GM23338 (cell line): ENCODE results near the gene RRBP1. TPM values are rescaled to one million over a fixed set of nuclear protein-coding genes. Genes with fewer than 3 reads are reported as not detected.

Source experiments
- ATAC-seq: fragments of 200-7000 bp; cut with Tn5 transposase; 3 replicates; pipeline ENCODE4 v1.9.1; 2020
- DNase-seq: peaks from one replicate; pipeline ENCODE4 v3.0.0-alpha.2; 2015; ENCODE audit warnings: low spot score
- H2AFZ ChIP-seq: fragments of 200-600 bp; sonication (generic); 2 replicates; pipeline ENCODE4 v1.8.0; 2016; ENCODE audit warnings: antibody characterized with exemption, mild to moderate bottlenecking, moderate library complexity
- H3F3A ChIP-seq: fragments of 200-600 bp; sonication (generic); replicated peaks from 2 replicates; pipeline ENCODE4 v1.8.0; 2017; ENCODE audit warnings: antibody characterized with exemption, mixed run types, low read depth
- H3K27ac ChIP-seq: fragments of 200-600 bp; sonication (generic); 2 replicates; pipeline ENCODE4 v1.6.1; 2016; ENCODE audit warnings: low read depth
- H3K27me3 ChIP-seq: fragments of 200-600 bp; sonication (generic); 2 replicates; pipeline ENCODE4 v1.8.0; 2016; ENCODE audit warnings: mild to moderate bottlenecking, mixed run types, moderate library complexity; ENCODE audit not compliant: insufficient read depth
- H3K36me3 ChIP-seq: fragments of 200-600 bp; sonication (generic); 2 replicates; pipeline ENCODE4 v1.8.0; 2016; ENCODE audit warnings: mild to moderate bottlenecking; ENCODE audit not compliant: insufficient read depth
- H3K4me1 ChIP-seq: fragments of 200-600 bp; sonication (generic); 2 replicates; pipeline ENCODE4 v1.8.0; 2016; ENCODE audit warnings: mild to moderate bottlenecking, moderate library complexity; ENCODE audit not compliant: insufficient read depth
- H3K4me2 ChIP-seq: fragments of 200-600 bp; sonication (generic); 2 replicates; pipeline ENCODE4 v1.7.1; 2017; ENCODE audit warnings: mixed run types
- H3K4me3 ChIP-seq: fragments of 200-600 bp; sonication (generic); 2 replicates; pipeline ENCODE4 v1.6.1; 2016; ENCODE audit warnings: mixed run types
- H3K79me2 ChIP-seq: fragments of 200-600 bp; sonication (generic); replicated peaks from 2 replicates; pipeline ENCODE4 v1.8.0; 2017; ENCODE audit warnings: mild to moderate bottlenecking; ENCODE audit not compliant: insufficient read depth
- H3K9me2 ChIP-seq: fragments of 200-600 bp; sonication (generic); 2 replicates; pipeline ENCODE4 v1.8.0; 2017; ENCODE audit not compliant: insufficient read depth
- H4K20me1 ChIP-seq: fragments of 200-600 bp; sonication (generic); replicated peaks from 2 replicates; pipeline ENCODE4 v1.8.0; 2017; ENCODE audit warnings: mild to moderate bottlenecking; ENCODE audit not compliant: insufficient read depth
- H3K27ac Mint-ChIP-seq: 2 replicates; pipeline ENCODE4 v1.8.0; 2020; ENCODE audit warnings: inconsistent platforms, mild to moderate bottlenecking, moderate library complexity, mixed read lengths
- H3K27me3 Mint-ChIP-seq: 3 replicates; pipeline ENCODE4 v1.8.0; 2022; ENCODE audit warnings: low read depth, mild to moderate bottlenecking, moderate library complexity, mixed read lengths, inconsistent platforms; ENCODE audit not compliant: insufficient read depth, poor library complexity
- H3K36me3 Mint-ChIP-seq: 3 replicates; pipeline ENCODE4 v1.8.0; 2021; ENCODE audit warnings: low read depth, mild to moderate bottlenecking, inconsistent platforms, moderate library complexity, mixed read lengths
- H3K4me1 Mint-ChIP-seq: 3 replicates; pipeline ENCODE4 v1.8.0; 2020; ENCODE audit warnings: mild to moderate bottlenecking, inconsistent platforms, mixed read lengths
- H3K4me3 Mint-ChIP-seq: 3 replicates; pipeline ENCODE4 v1.8.0; 2021; ENCODE audit warnings: moderate library complexity, mild to moderate bottlenecking, inconsistent platforms, mixed read lengths
- H3K9me3 Mint-ChIP-seq: 3 replicates; pipeline ENCODE4 v1.8.0; 2020; ENCODE audit warnings: moderate library complexity, mild to moderate bottlenecking, inconsistent platforms, mixed read lengths
- EZH2 ChIP-seq: fragments of 200-600 bp; sonication (generic); IDR thresholded peaks from one replicate; pipeline ENCODE4 v1.8.0; 2017; ENCODE audit warnings: antibody characterized with exemption, mild to moderate bottlenecking, low read depth; ENCODE audit not compliant: unreplicated experiment
- EZH2phosphoT487 ChIP-seq: fragments of 200-600 bp; sonication (generic); IDR thresholded peaks from one replicate; pipeline ENCODE4 v1.8.1; 2018; ENCODE audit warnings: antibody characterized with exemption; ENCODE audit not compliant: unreplicated experiment
- JUNB ChIP-seq: IDR thresholded peaks from one replicate; pipeline ENCODE4 v1.6.1; 2016; ENCODE audit warnings: antibody characterized with exemption; ENCODE audit not compliant: unreplicated experiment
- NANOG ChIP-seq: IDR thresholded peaks from 2 replicates; pipeline ENCODE4 v1.6.1; 2016; ENCODE audit warnings: antibody characterized with exemption, borderline replicate concordance
- POLR2AphosphoS5 ChIP-seq: IDR thresholded peaks from 2 replicates; pipeline ENCODE4 v1.6.1; 2016; ENCODE audit warnings: antibody characterized with exemption, low read depth
- STAT1 ChIP-seq: IDR thresholded peaks from one replicate; pipeline ENCODE4 v1.6.1; 2016; ENCODE audit warnings: antibody characterized with exemption; ENCODE audit not compliant: unreplicated experiment
- ZNF114 ChIP-seq: fragments of 250-450 bp; sonication (Bioruptor Pico); IDR thresholded peaks from 2 replicates; pipeline ENCODE4 v1.5.0; 2020; ENCODE audit warnings: mild to moderate bottlenecking, moderate library complexity
- ZNF331 ChIP-seq: fragments of 250-450 bp; sonication (Bioruptor Pico); IDR thresholded peaks from 2 replicates; pipeline ENCODE4 v1.5.0; 2020; ENCODE audit warnings: low read depth, mild to moderate bottlenecking, moderate library complexity
- polyA plus RNA-seq: library from polyadenylated mRNA; unstranded; fragments of >200 nt; fragmentation: Nextera tagmentation; extraction: Ambion mirVana; gene quantifications from 2 replicates; pipeline ENCODE4 v1.2.1, GENCODE V29; 2016
- total RNA-seq: library from RNA; depleted of rRNA; stranded (reverse); fragments of >200 nt; shearing (Covaris generic); gene quantifications from 2 replicates; pipeline ENCODE4 v1.2.3, GENCODE V29; 2014
- TF ChIP-seq, protein P1 (sequence below), 2 experiments: fragments of 200-600 bp in 1 of 2; sonication (generic) in 1 of 2; conservative IDR thresholded peaks; 2 replicates each; pipeline versions ENCODE4 v1.5.1 to v1.6.1; 2016 to 2017; ENCODE audit warnings: antibody characterized with exemption in 2 of 2, low read depth in 2 of 2, mild to moderate bottlenecking in 2 of 2, moderate library complexity in 1 of 2
- TF ChIP-seq, protein P2 (sequence below): IDR thresholded peaks from one replicate; pipeline ENCODE4 v1.6.1; 2018; ENCODE audit warnings: antibody characterized with exemption; ENCODE audit not compliant: unreplicated experiment
- TF ChIP-seq, protein P3 (sequence below): IDR thresholded peaks from 2 replicates; pipeline ENCODE4 v1.6.1; 2016; ENCODE audit warnings: antibody characterized with exemption

RRBP1 gene
- total and polyA plus RNA-seq, 2 experiments from 2014 or later: 105 to 113 TPM

DNA sequence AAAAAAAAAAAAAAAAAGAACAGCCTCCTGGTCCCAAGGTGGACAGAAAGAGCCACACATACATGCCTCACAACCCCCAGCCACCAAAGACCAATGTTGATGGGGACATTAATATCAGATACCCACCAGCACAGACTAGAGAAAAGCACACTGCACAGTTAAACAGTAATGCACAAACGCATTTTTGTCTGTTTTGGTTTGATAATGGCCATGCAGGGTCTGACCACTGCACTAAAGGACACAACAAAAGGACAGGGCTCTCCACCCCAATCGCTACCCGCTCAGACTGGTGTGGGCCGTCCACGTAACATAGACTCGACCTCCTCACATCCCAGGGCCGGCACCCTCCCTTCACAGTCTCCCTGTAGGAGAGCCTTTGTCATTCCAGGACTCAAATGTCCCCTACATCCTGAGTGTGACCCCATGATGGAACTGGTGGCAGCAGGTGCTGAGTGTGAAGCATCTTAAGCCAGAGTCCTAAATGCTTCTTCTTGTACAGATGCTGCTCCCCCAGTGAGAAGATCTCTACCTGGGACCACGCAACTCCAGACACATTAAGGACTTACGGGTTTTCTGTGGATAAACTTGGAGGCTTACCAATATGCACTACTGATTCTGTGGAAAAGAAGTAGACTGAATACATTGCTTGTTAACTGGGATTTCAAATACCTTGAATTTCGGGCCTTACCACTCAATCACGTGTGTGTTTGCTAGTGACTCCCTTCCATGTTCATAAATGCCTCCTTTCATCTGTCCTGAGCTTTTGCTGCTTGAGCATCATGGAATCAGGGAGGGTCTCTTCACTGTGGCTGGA, 28.0 kb downstream of the RRBP1 start:
- TF ChIP-seq EZH2 (no peak), NANOG (no peak), EZH2phosphoT487 (no peak), ZNF114 (no peak), ZNF331 (CRISPR knock-in tag) (no peak), POLR2AphosphoS5 (no peak), STAT1 (no peak), JUNB (no peak)
- TF ChIP-seq, protein P1, sequence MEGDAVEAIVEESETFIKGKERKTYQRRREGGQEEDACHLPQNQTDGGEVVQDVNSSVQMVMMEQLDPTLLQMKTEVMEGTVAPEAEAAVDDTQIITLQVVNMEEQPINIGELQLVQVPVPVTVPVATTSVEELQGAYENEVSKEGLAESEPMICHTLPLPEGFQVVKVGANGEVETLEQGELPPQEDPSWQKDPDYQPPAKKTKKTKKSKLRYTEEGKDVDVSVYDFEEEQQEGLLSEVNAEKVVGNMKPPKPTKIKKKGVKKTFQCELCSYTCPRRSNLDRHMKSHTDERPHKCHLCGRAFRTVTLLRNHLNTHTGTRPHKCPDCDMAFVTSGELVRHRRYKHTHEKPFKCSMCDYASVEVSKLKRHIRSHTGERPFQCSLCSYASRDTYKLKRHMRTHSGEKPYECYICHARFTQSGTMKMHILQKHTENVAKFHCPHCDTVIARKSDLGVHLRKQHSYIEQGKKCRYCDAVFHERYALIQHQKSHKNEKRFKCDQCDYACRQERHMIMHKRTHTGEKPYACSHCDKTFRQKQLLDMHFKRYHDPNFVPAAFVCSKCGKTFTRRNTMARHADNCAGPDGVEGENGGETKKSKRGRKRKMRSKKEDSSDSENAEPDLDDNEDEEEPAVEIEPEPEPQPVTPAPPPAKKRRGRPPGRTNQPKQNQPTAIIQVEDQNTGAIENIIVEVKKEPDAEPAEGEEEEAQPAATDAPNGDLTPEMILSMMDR (conservative IDR thresholded peaks at IDR 0.05; ENCODE audit: low read depth in 2 of 2): no peak
- TF ChIP-seq, protein P2, sequence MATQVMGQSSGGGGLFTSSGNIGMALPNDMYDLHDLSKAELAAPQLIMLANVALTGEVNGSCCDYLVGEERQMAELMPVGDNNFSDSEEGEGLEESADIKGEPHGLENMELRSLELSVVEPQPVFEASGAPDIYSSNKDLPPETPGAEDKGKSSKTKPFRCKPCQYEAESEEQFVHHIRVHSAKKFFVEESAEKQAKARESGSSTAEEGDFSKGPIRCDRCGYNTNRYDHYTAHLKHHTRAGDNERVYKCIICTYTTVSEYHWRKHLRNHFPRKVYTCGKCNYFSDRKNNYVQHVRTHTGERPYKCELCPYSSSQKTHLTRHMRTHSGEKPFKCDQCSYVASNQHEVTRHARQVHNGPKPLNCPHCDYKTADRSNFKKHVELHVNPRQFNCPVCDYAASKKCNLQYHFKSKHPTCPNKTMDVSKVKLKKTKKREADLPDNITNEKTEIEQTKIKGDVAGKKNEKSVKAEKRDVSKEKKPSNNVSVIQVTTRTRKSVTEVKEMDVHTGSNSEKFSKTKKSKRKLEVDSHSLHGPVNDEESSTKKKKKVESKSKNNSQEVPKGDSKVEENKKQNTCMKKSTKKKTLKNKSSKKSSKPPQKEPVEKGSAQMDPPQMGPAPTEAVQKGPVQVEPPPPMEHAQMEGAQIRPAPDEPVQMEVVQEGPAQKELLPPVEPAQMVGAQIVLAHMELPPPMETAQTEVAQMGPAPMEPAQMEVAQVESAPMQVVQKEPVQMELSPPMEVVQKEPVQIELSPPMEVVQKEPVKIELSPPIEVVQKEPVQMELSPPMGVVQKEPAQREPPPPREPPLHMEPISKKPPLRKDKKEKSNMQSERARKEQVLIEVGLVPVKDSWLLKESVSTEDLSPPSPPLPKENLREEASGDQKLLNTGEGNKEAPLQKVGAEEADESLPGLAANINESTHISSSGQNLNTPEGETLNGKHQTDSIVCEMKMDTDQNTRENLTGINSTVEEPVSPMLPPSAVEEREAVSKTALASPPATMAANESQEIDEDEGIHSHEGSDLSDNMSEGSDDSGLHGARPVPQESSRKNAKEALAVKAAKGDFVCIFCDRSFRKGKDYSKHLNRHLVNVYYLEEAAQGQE: no peak
- TF ChIP-seq, protein P3, sequence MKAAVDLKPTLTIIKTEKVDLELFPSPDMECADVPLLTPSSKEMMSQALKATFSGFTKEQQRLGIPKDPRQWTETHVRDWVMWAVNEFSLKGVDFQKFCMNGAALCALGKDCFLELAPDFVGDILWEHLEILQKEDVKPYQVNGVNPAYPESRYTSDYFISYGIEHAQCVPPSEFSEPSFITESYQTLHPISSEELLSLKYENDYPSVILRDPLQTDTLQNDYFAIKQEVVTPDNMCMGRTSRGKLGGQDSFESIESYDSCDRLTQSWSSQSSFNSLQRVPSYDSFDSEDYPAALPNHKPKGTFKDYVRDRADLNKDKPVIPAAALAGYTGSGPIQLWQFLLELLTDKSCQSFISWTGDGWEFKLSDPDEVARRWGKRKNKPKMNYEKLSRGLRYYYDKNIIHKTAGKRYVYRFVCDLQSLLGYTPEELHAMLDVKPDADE: no peak
- no peak for ATAC-seq
- H3K4me3 ChIP-seq: no peak overlapping the region
- no peak overlapping the region for H3K4me3 Mint-ChIP-seq
- peaks cover 6% of the 10 kb centered on the region for H4K20me1 ChIP-seq
- peak overlapping the region; percentile 81; the same call in 1 of the 2 replicates for H3K27ac ChIP-seq
- no peaks in the 10 kb centered on the region for H3K27me3 ChIP-seq
- peaks cover 57% of the 10 kb centered on the region for H3K4me1 Mint-ChIP-seq
- H3K36me3 ChIP-seq: peaks cover 9% of the 10 kb centered on the region
- peaks cover 16% of the 10 kb centered on the region for H3K9me3 Mint-ChIP-seq
- no peak for DNase-seq
- H2AFZ ChIP-seq: no peak overlapping the region
- H3K9me2 ChIP-seq: no peaks in the 10 kb centered on the region
- H3K79me2 ChIP-seq: peaks cover 85% of the 10 kb centered on the region
- peaks cover 14% of the 10 kb centered on the region for H3K27me3 Mint-ChIP-seq
- H3F3A ChIP-seq: peaks cover 3% of the 10 kb centered on the region; the same call in 1 of the 2 replicates
- H3K4me2 ChIP-seq: no peak overlapping the region
- peaks cover 23% of the 10 kb centered on the region for H3K4me1 ChIP-seq
- peaks cover 46% of the 10 kb centered on the region for H3K36me3 Mint-ChIP-seq
- peak overlapping the region; percentile 94 for H3K27ac Mint-ChIP-seq
